Immature natural killer cell (primary cell): ENCODE measurements around the gene HECTD2. TPM values are rescaled to one million over a fixed set of nuclear protein-coding genes. Genes with fewer than 3 reads are reported as not detected.

Experiments used
- DNase-seq, 3 donors: peaks; one replicate each; pipeline ENCODE4 v3.0.0; 2022; ENCODE audit warnings: mixed read lengths in 1 of 3
- H3K27ac Mint-ChIP-seq, 6 donors: one replicate each; pipeline ENCODE4 v1.8.0; 2020; ENCODE audit warnings: mixed read lengths in 6 of 6, mild to moderate bottlenecking in 5 of 6, inconsistent platforms in 4 of 6, moderate library complexity in 3 of 6
- H3K27me3 Mint-ChIP-seq, 3 donors: one replicate each; pipeline ENCODE4 v1.8.0; 2020 to 2021; ENCODE audit warnings: low read depth in 3 of 3, mild to moderate bottlenecking in 3 of 3, mixed read lengths in 3 of 3, moderate library complexity in 3 of 3, inconsistent platforms in 1 of 3
- H3K36me3 Mint-ChIP-seq, 3 donors: one replicate each; pipeline ENCODE4 v1.8.0; 2020; ENCODE audit warnings: mixed read lengths in 3 of 3, inconsistent platforms in 2 of 3, mild to moderate bottlenecking in 2 of 3
- H3K4me1 Mint-ChIP-seq, 2 donors: one replicate each; pipeline ENCODE4 v1.8.0; 2020; ENCODE audit warnings: inconsistent platforms in 2 of 2, mild to moderate bottlenecking in 2 of 2, mixed read lengths in 2 of 2, moderate library complexity in 1 of 2
- H3K4me3 Mint-ChIP-seq, 5 donors: one replicate each; pipeline ENCODE4 v1.8.0; 2020; ENCODE audit warnings: mild to moderate bottlenecking in 5 of 5, mixed read lengths in 5 of 5, inconsistent platforms in 3 of 5, moderate library complexity in 3 of 5
- H3K9me3 Mint-ChIP-seq, 6 donors: one replicate each; pipeline ENCODE4 v1.8.0; 2020; ENCODE audit warnings: mild to moderate bottlenecking in 6 of 6, mixed read lengths in 6 of 6, inconsistent platforms in 4 of 6, moderate library complexity in 3 of 6
- polyA plus RNA-seq, 3 donors: library from polyadenylated mRNA; unstranded; fragments of 300-500 nt; fragmentation: Illumina TruSeq; gene quantifications; one replicate each; pipeline ENCODE4 v1.2.3, GENCODE V29; 2021

The HECTD2 gene
- polyA plus RNA-seq, 3 donors from 2014 or later = 0.41 to 2.8 (median 1.3) TPM

GRCh38 chr10:91540733-91541132, 130.6 kb downstream of the HECTD2 start:
- DNase-seq = no peak
- H3K36me3 Mint-ChIP-seq = peaks cover 0 to 3% (median 0%) of the 10 kb centered on the region in 3 donors
- peaks cover 0 to 4% (median 0%) of the 10 kb centered on the region in 6 donors for H3K9me3 Mint-ChIP-seq

GRCh38 chr10:91541481-91541880, 131.3 kb downstream of the HECTD2 start:
- Mint-ChIP-seq H3K9me3 (peaks cover 0 to 4% (median 0%) of the 10 kb centered on the region in 6 donors), H3K4me3 (no peak overlapping the region), H3K36me3 (peaks cover 0 to 3% (median 0%) of the 10 kb centered on the region in 3 donors), H3K4me1 (no peaks in the 10 kb centered on the region), H3K27me3 (peaks cover 0 to 4% (median 2%) of the 10 kb centered on the region in 3 donors), H3K27ac (no peak overlapping the region)
- DNase-seq = no peak

More at GRCh38 chr10:91540733-91541132, 130.6 kb downstream of the HECTD2 start:
- H3K4me3 Mint-ChIP-seq = no peak overlapping the region
- H3K27me3 Mint-ChIP-seq = peaks cover 0 to 4% (median 2%) of the 10 kb centered on the region in 3 donors
- H3K4me1 Mint-ChIP-seq = no peaks in the 10 kb centered on the region
- no peak overlapping the region for H3K27ac Mint-ChIP-seq

- Mint-ChIP-seq H3K27me3 (peaks cover 0 to 3% (median 2%) of the 10 kb centered on the region in 3 donors), H3K4me3 (no peak overlapping the region), H3K36me3 (peaks cover 0 to 3% (median 0%) of the 10 kb centered on the region in 3 donors), H3K4me1 (no peaks in the 10 kb centered on the region), H3K27ac (no peak overlapping the region), H3K9me3 (peaks cover 0 to 3% (median 0%) of the 10 kb centered on the region in 6 donors)
- no peak for DNase-seq
Observed at GRCh38 chr10:91545384-91545783, 135.2 kb downstream of the HECTD2 start.

- Mint-ChIP-seq H3K4me3 (no peak overlapping the region), H3K9me3 (peaks cover 0 to 3% (median 0%) of the 10 kb centered on the region in 6 donors), H3K4me1 (no peaks in the 10 kb centered on the region), H3K27me3 (peaks cover 0 to 3% (median 2%) of the 10 kb centered on the region in 3 donors), H3K27ac (no peak overlapping the region), H3K36me3 (peaks cover 0 to 3% (median 0%) of the 10 kb centered on the region in 3 donors)
- no peak for DNase-seq
Observed at GRCh38 chr10:91545838-91546237, 135.7 kb downstream of the HECTD2 start.

- no peaks in the 10 kb centered on the region for H3K36me3 Mint-ChIP-seq
Observed at GRCh38 chr10:91549262-91549661, 139.1 kb downstream of the HECTD2 start.

GRCh38 chr10:91550021-91550420, 139.9 kb downstream of the HECTD2 start:
- Mint-ChIP-seq H3K27ac (no peak overlapping the region), H3K9me3 (no peaks in the 10 kb centered on the region), H3K4me1 (no peaks in the 10 kb centered on the region), H3K27me3 (peaks cover 0 to 5% (median 3%) of the 10 kb centered on the region in 3 donors), H3K36me3 (no peaks in the 10 kb centered on the region), H3K4me3 (no peak overlapping the region)
- no peak for DNase-seq

More at GRCh38 chr10:91549262-91549661, 139.1 kb downstream of the HECTD2 start:
- peaks cover 0 to 5% (median 3%) of the 10 kb centered on the region in 3 donors for H3K27me3 Mint-ChIP-seq
- no peaks in the 10 kb centered on the region for H3K9me3 Mint-ChIP-seq
- no peak overlapping the region for H3K27ac Mint-ChIP-seq
- H3K4me1 Mint-ChIP-seq = no peaks in the 10 kb centered on the region
- no peak overlapping the region for H3K4me3 Mint-ChIP-seq
- DNase-seq = no peak

- H3K36me3 Mint-ChIP-seq = no peaks in the 10 kb centered on the region
- no peaks in the 10 kb centered on the region for H3K4me1 Mint-ChIP-seq
- H3K4me3 Mint-ChIP-seq = no peak overlapping the region
- no peaks in the 10 kb centered on the region for H3K9me3 Mint-ChIP-seq
- H3K27me3 Mint-ChIP-seq = peaks cover 0 to 10% (median 5%) of the 10 kb centered on the region in 3 donors
- no peak overlapping the region for H3K27ac Mint-ChIP-seq
- DNase-seq = no peak
Observed at GRCh38 chr10:91551856-91552255, 141.7 kb downstream of the HECTD2 start.

- H3K9me3 Mint-ChIP-seq = no peaks in the 10 kb centered on the region
- peaks cover 0 to 10% (median 4%) of the 10 kb centered on the region in 3 donors for H3K27me3 Mint-ChIP-seq
- no peak for DNase-seq
- H3K36me3 Mint-ChIP-seq = no peaks in the 10 kb centered on the region
- H3K4me3 Mint-ChIP-seq = no peak overlapping the region
- no peaks in the 10 kb centered on the region for H3K4me1 Mint-ChIP-seq
- no peak overlapping the region for H3K27ac Mint-ChIP-seq
Observed at GRCh38 chr10:91552274-91553095, 142.3 kb downstream of the HECTD2 start.

GRCh38 chr10:91555455-91555854, 145.3 kb downstream of the HECTD2 start:
- H3K4me3 Mint-ChIP-seq = no peak overlapping the region
- peaks cover 4 to 7% (median 5%) of the 10 kb centered on the region in 3 donors for H3K27me3 Mint-ChIP-seq
- no peak overlapping the region for H3K27ac Mint-ChIP-seq

GRCh38 chr10:91556691-91557566, 146.8 kb downstream of the HECTD2 start:
- Mint-ChIP-seq H3K36me3 (no peaks in the 10 kb centered on the region), H3K4me3 (no peak overlapping the region), H3K9me3 (peaks cover 0 to 3% (median 0%) of the 10 kb centered on the region in 6 donors), H3K27me3 (peaks cover 4 to 9% (median 7%) of the 10 kb centered on the region in 3 donors), H3K27ac (no peak overlapping the region), H3K4me1 (no peaks in the 10 kb centered on the region)
- no peak for DNase-seq

More at GRCh38 chr10:91555455-91555854, 145.3 kb downstream of the HECTD2 start:
- H3K36me3 Mint-ChIP-seq = no peaks in the 10 kb centered on the region
- peaks cover 0 to 3% (median 0%) of the 10 kb centered on the region in 6 donors for H3K9me3 Mint-ChIP-seq
- no peak for DNase-seq
- H3K4me1 Mint-ChIP-seq = no peaks in the 10 kb centered on the region

- Mint-ChIP-seq H3K4me3 (no peak overlapping the region), H3K36me3 (no peaks in the 10 kb centered on the region), H3K4me1 (no peaks in the 10 kb centered on the region), H3K27me3 (peaks cover 4 to 12% (median 7%) of the 10 kb centered on the region in 3 donors), H3K9me3 (peaks cover 0 to 5% (median 0%) of the 10 kb centered on the region in 6 donors), H3K27ac (no peak overlapping the region)
- DNase-seq = no peak
Observed at GRCh38 chr10:91557651-91558111, 147.5 kb downstream of the HECTD2 start.

- H3K27ac Mint-ChIP-seq = no peak overlapping the region
- no peaks in the 10 kb centered on the region for H3K4me1 Mint-ChIP-seq
- H3K36me3 Mint-ChIP-seq = no peaks in the 10 kb centered on the region
- no peak for DNase-seq
- no peak overlapping the region for H3K4me3 Mint-ChIP-seq
- H3K27me3 Mint-ChIP-seq = peaks cover 2 to 12% (median 7%) of the 10 kb centered on the region in 3 donors
- peaks cover 0 to 5% (median 0%) of the 10 kb centered on the region in 6 donors for H3K9me3 Mint-ChIP-seq
Observed at GRCh38 chr10:91558473-91558872, 148.3 kb downstream of the HECTD2 start.

GRCh38 chr10:91559169-91559568, 149.0 kb downstream of the HECTD2 start:
- DNase-seq = no peak
- no peak overlapping the region for H3K27ac Mint-ChIP-seq
- no peaks in the 10 kb centered on the region for H3K4me1 Mint-ChIP-seq
- H3K36me3 Mint-ChIP-seq = no peaks in the 10 kb centered on the region
- peaks cover 5 to 12% (median 7%) of the 10 kb centered on the region in 3 donors for H3K27me3 Mint-ChIP-seq
- H3K4me3 Mint-ChIP-seq = no peak overlapping the region
- peaks cover 0 to 5% (median 0%) of the 10 kb centered on the region in 6 donors for H3K9me3 Mint-ChIP-seq
